ENCODE data around the gene TTC34. TPM values are rescaled to one million over a fixed set of nuclear protein-coding genes. Genes with fewer than 3 reads are reported as not detected.

Gene TTC34
- total RNA-seq (2022; extraction: Qiagen RNA extraction; ENCODE audit: low read depth): 0.03 to 0.06 TPM (median 0.05 TPM) in 5 replicates

GRCh38 chr1:2801535-2802291, at the start of gene TTC34:
Gene TTC34, minus strand, starts transcription at chr1:2801693. Its CDS starts 866 bp downstream, at chr1:2800827.

DNA sequence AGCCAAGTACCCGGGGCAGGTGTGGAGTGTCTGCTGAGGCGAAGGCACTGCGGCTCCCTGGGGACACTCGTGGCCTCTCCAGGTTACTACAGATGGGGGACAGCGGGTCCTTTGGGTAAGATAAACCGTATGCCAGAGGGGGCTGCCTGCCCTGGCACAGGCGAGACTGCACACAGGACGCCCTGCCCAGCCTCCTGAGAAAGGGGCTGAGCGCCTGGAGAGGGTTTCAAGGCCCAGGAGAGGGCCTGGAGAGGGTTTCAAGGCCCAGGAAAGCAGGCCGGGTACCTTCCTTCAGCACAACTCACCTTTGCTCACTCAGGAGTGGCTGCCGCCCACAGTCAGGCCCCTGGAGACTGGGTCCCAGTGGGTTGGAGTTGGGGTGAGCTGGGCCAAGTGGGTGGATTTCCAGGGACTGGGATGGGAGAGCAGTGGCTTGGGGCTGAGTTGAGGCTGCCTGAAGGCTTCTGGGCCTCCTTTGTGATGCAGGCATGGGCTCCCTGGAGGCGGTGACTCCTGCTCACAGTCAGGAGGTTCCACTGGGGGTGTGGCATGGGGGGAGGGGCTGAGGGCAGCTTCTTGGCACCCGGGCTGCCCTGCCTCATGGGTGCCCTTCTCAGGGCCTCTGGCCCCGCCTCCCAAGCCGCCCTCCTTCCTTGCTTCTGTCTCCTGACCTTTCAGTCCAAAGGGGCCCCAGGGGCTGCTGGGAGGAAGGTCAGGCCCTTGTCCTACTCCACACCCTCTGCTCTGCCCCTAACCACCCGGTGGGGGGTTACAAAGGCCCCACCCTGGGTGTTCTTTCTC, 168.7 kb downstream of the TTC34 start, which contains the start of gene MMEL1:
TSS of gene MMEL1 (minus strand) at position 456 of the 801 bp plus-strand sequence. CDS start 3,532 bp downstream, outside the sequence.

DNA sequence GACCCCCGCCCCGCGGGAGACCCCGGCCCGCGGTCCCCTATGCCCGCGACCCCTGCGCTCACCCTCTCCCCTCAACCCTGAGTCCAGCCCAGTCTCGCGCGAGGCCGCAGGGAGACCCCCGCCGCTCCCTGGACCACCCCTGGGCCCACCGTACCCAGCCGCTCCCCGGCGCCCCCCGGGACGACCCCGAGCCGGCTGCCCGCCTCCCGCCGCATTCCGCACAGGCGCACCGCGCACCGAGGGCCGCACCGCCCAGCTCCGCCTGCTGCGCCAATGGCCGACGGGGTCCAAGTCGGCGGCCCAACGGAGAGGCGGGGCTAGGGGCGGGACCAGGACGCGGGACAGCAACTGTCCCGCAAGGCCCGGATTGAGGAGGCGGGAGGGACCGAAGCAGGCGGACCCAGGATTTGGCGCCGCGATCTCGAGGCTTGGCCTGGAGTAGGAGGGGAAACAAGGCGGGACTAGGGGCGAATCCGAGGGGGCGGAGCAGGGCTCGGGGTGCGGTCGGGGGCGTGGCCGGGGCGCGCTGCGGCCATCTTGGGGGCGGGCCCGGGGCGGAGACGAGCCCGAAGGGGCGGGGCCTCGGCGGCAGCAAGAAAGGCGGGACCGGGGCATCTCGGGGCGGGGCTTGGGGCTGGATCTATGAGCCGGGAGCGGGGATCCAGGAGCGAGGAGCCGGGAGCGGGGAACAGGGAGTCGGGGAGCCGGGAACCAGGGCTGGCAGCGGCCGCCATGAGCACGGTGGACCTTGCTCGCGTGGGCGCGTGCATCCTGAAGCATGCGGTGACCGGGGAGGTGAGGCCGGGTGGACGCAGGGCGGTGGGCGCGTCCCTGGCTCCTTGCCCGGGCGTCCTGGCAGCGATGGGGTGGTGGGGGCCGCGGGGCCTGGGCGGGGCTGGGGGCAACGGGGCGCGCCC, 215.1 kb downstream of the TTC34 start, which contains the start of gene PRXL2B:
TSS of gene PRXL2B (plus strand) at position 624 of the 917 bp plus-strand sequence. CDS start at position 733, 109 bp downstream.

Other genes with a start within 250 kb of the TTC34 start
- 0.07 to 0.21 TPM (median 0.21 TPM) in 5 replicates for gene TNFRSF14, start 245.3 kb downstream of the TTC34 start, total RNA-seq (2022; extraction: Qiagen RNA extraction; ENCODE audit: low read depth)
- 17.9 to 22.7 TPM (median 19.4 TPM) in 5 replicates for gene PRXL2B, start 214.9 kb downstream of the TTC34 start, total RNA-seq (2022; extraction: Qiagen RNA extraction; ENCODE audit: low read depth)
- gene MMEL1, start 168.7 kb downstream of the TTC34 start, total RNA-seq (2022; extraction: Qiagen RNA extraction; ENCODE audit: low read depth): 0.24 to 0.37 TPM in 2 of 5 replicates, not detected in the others
- gene ACTRT2, start 219.8 kb upstream of the TTC34 start, total RNA-seq (2022; extraction: Qiagen RNA extraction; ENCODE audit: low read depth): not detected in 5 replicates

Measured in A549 treated with DMSO at 1 μM for 4 hours (cell line).